GM21423 (cell line): ENCODE results near the gene PPP1R9A.

Experiments used
- ATAC-seq: cut with Tn5 transposase; IDR thresholded peaks from one replicate; pipeline ENCODE4 v1.9.1; 2021; ENCODE audit warnings: mild to moderate bottlenecking, moderate library complexity; ENCODE audit not compliant: unreplicated experiment

Gene PPP1R9A

DNA sequence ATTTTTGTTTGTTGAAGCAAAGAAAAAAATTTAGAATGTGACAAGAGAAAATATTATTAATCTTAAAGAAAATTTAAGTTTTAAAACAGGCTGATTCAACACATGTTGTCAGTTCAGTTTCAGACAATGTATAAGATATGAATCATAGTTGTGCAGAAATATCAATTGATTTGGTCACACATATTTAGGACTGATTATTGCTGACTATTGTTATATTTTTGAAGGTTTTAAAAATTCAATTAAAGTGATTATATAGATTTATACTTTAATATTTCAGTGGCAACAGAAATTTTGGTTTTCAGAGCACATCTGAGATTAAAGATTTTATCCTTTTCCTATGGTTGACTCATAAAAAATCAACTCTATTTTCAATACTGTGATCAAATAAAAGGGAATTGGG is 284.4 kb downstream of the PPP1R9A start:
- ATAC-seq = no peak

DNA sequence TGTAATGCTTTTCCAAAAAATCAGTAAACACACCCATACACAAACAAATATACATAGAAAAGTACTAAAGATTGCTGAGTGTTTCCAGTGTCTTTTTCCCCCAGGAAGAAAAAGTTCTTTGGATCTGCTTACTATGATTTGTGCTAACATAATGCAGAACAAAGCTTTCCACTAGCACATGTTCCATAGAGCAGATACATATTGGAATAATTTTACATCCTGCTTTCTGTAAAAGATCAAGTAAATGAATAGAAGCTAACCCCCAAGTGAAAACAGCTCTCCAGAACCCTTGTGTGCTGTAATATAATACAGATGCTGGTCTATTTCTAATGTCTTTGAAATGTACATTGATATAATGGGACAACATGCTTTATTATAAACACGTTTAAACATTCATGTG is 291.5 kb downstream of the PPP1R9A start:
- no peak for ATAC-seq

DNA sequence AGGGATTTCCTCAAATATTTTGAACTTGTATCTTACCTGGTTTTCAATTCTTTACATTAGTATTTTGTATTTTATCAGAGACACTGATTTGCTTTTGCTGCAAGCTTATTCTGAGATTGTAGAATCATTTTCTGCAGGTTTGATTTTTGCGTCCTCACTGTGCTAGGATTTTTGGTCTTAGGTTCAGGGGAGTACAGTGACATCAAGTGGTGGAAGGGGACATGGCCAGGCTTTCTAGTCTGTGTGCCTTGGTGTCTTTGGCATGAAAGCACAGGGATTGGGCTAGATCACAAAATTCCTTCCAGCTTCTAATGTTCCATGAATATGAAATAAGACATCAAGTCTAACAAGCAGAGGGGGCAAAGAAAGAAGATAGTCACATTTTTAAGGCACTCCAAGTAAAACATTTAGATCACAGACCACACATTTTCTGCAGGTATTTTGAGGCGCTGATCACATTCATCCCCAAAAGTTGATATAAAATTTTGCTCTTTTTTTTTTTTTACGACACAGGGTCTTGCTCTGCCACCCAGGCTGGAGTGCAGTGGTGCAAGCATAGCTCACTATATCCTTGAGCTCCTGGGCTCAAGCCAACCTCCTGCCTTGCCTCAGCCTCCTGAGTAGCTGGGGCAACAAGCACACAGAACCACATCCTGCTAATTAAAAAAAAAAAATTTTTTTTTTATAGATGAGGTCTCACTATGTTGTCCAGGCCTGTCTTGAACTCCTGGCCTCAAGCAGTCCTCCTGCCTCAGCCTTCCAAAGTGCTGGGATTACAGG is 292.6 kb downstream of the PPP1R9A start:
- no peak for ATAC-seq

DNA sequence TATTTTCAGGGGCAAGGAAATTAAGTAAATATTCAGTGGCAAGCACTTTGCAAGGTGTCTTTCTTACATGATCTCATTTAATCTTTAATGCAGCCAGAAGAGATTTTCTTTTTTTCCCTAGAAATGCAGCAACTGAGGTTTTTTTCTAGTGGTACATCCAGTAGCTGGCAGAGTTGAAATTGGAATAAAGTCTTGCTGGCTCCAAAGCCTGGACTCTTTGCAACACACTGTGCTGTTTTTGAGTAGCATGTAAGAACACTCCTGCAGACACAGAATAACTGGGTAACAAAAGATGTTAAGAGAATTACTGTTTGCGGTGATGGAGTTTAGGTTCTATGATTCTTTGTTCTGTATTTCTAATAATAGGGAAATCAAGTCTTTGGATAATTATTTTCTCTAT is 293.3 kb downstream of the PPP1R9A start:
- no peak for ATAC-seq

DNA sequence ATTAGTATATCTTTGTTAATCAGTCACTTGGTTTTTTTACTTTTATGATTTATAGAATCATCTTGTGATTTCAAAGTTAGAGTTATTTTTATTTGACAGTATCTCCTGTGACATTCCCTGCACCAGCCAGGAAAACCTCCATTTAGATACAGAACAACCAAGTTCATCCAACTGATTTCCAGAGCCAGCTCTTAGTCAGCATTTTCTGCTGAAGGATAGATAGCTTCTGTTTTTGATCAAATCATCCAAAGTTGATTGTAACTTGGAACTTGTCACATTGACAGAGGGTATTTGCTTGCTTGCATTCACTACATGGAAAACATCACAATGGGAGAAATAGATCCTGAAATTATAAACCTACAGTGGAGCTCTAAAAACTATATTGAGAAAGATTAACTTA is 294.3 kb downstream of the PPP1R9A start:
- ATAC-seq = no peak

DNA sequence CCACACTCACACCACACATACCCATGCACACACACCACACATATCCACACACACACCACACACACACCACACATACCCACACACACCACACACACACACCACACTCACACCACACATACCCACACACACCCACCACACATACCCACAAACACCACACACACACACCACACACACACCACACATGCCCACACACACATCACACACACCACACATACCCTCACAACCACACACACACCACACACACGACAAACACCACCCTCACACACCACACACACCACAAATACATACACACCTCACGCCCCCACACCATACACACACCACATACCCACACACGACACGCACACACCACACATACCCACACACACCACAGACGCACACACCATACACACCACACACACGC is 297.2 kb downstream of the PPP1R9A start:
- no peak for ATAC-seq

DNA sequence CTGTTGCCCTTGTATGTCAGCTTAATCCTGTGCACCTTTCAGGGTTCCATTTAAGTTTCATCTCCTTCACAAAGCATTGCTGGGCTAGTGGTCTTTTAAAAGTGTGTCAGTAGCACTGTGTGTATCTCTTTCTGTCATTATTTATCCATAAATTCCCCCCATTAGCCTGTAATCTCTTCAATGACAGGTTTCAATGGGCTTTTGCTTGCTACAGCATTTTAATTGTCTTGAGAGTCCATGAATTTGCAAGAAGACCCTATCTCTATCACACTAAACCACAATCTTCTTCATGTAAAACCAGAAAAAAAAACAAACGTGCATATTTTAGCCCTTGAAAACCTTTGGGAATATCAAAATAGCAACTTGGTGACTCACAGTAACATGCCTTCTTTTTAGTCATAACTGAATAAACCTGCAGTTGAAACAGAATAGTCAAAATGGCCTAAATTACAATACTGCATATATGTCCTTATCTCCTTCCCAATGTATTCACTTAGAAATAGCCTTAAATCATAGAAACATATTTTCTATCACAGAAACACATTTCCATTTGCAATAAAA is 298.4 kb downstream of the PPP1R9A start:
- no peak for ATAC-seq

DNA sequence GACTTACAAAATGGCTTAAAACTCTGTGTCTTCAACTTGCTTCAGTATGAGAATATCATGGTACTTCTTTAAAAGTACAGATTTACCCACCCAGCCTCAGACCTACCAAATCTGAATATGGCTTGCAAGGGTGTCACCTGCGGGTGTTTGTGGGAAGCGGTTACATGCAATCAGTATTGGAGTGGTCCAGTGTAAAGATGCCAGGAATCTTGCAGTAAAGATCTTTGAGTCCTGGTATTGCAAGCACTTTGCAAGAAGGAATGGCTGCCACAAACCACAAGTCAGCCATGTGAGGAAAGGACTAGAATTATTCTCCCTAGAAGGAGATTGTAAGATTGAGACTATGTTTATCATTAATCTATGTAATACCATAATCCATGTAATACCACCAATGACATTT is 301.9 kb downstream of the PPP1R9A start:
- no peak for ATAC-seq

DNA sequence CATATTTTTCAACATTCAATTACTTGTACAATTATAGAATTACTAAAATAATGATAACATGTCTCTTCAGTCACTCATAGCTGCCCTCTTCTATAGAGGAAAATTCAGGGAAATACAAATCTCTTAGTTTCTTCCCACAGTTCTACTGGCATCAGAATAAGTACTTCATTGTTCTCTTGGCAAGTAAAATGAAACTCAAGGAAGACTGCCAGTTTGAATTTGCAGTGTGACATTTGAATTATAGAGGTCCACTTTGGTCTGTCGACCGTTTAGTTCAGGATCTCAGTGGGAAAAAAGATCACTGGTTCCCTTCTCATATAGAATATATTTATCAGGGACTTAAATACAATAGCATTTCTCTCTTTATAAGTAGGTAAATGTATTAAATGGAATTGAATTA is 302.4 kb downstream of the PPP1R9A start:
- ATAC-seq = no peak

DNA sequence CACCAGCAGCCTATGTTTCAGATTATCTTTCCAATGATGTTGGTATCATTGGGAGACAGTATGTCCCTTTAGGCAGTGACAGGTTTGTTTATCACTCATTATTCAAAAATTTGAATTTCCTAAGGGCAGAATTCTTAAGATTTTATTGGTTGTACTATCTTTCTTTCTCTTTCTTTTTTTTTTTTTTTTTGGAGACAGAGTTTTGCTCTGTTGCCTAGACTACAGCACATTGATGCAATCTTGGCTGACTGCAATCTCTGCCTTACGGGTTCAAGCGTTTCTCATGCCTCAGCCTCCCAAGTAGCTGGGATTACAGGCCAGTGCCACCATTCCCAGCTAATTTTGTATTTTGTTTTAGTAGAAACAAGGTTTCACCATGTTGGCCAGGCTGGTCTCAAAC is 305.8 kb downstream of the PPP1R9A start:
- ATAC-seq = no peak

DNA sequence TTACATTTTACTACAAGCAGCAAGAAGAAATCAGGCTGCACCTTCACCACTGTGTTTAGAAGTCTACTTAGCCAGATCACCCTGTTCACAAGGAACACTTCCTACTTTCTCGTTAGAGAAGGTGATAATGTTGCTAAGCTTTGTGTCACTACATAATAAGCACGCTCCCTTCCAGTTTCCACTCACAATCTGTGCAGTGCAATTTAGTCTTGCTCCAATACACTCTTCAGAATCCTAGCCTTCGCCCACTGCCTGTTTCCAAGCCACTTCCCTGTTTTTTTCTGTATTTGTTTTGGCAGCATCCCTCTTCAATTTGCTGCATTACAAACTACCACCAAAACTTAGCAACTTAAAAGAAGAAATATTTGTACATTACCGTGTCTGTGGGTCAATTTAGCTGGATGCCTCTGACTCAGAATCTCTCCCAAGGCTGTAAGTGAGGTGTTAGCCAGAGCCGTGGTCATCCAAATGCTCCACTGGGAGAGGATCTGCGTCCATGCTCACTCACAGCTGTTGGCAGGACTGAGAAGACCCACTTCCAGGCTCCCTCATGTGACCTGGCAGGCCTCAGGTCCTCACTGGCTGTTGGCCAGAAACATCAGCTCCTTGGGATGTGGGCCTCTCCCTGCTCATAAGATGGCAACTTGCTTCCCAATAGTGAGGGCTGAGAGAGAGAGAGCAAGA is 306.6 kb downstream of the PPP1R9A start:
- no peak for ATAC-seq

DNA sequence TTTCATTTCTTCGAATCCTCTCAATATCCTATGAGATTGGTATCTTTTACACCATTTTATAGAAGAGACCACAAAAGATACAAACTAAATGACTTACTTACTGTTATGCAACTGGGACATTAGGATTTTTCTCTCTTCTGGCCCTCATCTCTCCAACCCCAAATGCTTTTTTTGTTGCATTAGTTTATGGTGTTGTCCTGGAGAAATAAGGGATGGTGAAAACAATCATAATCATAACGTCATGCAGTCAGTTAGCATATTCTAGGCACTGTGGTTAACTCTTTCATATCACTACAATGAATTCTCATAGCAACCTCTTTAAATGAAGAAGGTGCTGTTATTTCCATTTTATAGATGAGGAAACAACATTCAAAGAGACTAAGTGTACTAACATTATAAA is 312.3 kb downstream of the PPP1R9A start:
- no peak for ATAC-seq

DNA sequence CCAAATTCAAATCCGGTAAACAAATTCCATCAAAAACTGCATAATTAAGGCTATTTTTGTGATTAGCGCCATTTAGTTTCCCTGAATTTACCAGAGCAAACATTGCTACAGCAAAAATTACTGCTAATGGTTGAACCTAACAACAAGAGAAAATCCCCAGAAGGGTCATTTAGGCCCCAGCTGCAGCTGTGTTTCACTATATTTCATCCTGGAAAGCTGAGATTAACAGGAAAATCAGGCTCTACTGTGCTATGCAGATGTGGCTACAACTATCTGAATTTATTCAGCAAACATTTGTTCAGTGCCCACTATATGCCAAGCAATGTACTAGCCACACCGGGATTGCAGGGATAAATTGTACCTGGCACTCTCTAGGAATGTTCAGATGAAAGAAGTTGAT is 312.9 kb downstream of the PPP1R9A start:
- no peak for ATAC-seq

DNA sequence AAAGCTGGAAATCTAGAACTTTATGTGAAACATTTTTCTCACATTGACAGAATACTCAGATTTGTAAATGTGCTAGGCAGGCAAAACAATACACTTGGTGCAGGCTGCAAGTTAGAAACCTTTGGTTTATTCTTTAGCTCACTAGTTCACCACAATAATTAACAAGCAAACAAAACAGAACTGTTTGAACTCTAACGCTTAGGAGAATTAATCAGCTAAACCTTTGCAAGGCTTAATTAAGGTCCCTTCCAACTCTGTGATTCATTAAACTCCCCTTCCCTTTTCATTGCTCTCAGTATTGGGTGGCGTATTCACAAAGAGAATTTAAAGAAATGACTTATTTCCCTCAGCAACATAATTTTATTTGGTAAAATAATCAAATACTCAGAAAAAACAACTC is 317.9 kb downstream of the PPP1R9A start:
- ATAC-seq = no peak

DNA sequence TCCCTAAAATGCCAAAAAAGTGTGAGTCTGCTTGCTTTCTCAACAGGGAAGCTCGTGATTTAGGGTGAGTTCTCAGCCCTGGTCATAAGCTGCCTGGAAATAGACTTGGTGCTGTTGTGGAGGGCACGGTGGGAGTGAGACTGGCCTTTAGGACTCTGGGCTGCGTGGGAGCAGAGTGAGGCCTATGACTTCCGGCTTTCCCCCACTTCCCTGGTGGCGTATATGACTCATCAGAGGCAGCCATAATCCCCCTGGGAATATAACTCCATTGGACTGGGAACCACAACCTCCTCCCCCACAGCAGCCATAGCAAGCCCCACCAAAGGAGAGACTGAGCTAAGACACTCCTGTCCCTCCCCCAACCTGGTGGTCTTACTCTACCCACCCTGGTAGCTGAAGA is 321.9 kb downstream of the PPP1R9A start:
- ATAC-seq = no peak

DNA sequence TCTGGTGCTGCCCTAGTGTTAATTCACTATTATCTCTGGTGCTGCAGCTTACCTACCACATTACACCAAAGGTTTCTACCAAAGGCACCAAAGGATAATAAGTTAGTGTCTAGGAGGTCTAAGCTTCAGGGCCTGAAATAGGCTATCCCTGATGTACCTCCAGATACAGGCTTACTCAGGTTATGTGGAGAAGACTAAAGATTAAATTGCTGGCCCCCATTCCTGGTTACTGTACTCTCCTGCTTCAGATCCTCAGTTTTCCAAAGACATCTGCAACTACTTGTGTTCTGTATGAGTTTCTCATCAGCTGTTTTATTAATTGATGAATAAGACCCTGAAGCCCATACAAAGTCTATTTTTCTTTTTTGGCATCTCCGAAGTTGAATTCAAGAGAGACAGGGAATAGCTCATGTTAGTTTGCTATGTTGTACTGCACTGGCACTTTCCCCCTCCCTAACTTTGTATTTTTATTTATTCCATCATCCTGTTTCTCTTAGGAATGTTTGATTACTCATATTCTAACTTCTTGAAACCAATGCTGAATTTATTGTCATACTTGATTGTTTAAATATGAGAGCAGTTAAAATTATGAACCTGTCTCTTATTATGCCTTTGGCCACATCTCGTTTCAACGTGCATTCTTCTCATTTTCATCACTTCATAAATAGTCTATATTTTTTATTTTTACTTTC is 331.0 kb downstream of the PPP1R9A start:
- no peak for ATAC-seq

DNA sequence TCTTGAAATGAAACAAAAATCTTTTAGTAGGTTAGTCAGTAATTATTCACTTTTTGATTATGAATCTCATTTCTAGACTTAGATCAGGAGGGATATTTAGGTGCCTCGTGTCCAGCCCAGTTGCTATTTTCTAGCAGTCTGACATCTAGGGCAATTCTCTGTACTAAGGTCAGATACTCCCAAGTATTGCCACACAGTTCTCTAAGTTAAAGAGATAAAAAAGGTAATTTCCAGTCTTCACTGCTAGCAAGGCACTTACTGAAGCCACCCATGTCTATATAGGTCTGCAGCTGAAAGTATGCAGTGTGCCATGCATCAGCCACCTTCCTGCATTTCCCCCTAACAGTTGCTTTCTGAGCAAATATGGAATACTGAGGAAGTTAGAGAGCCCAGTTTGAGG is 333.5 kb downstream of the PPP1R9A start:
- no peak for ATAC-seq

DNA sequence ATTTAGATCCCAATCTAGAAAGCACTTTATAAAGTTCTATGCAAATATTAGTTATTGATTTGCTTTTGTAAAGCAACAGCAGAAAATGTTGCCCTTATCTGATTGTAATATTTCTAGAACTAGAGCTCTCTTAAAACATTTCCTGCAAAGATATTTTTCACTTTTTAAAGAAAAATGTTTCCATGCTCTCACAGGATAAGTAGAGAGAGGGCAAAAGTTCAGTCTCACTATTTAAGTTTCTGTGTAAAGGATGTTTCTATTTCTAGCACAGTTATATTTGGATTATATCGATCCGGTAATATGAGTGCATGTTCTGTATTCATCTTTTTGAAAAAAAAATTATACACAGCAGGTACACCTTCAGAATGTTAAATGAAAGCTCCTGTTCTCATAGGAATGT is 334.9 kb downstream of the PPP1R9A start:
- ATAC-seq = no peak

DNA sequence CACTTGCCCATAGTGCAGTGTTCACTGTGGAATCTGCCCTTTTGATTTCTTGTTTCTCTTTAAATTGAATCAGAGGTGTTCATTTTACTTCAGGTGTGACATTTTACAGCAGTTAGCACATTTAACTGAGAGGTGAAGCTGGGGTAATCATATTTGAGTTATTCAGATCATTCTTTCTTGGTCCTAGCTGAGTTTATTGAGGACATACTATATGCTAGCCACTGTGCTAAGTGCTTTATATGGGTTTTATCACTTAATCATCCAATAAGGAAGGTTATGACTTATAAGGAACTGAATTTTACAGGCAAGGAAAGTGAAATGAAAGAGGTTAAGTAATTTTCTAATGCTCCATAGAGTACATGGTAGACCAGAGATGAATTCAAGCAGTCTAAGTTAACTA is 337.2 kb downstream of the PPP1R9A start:
- ATAC-seq = no peak

DNA sequence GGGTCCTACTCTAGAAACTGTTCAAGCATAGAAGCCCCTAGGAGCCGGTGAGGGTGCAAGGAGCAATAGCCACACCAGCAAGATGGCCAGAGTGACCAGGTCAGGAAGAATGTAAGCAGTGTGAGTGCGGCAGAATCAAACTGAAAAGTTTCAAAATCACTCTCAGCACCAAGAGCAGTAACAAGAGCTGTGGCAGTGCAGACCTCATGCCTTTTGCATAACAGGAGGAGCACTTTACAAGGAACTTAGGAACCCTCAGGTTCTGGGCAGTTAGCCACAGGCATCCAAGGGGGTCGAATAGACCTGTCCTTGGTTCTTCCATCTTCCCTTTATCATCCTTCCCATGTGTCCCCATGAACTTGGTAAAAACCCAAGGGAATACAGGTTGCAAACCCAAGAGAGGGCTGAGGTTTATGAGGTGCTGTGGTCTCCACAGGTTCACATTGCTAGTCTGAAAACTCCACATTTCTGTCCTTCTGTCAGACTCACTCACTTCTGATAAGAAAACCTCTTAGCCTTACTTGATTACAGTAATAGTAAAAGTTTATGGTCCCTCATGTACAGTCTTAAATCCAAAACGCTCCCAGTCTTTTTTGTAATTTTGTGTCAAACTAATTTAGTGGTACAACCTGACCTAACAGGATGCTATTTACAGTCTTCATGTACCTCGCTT is 338.6 kb downstream of the PPP1R9A start:
- ATAC-seq = no peak

DNA sequence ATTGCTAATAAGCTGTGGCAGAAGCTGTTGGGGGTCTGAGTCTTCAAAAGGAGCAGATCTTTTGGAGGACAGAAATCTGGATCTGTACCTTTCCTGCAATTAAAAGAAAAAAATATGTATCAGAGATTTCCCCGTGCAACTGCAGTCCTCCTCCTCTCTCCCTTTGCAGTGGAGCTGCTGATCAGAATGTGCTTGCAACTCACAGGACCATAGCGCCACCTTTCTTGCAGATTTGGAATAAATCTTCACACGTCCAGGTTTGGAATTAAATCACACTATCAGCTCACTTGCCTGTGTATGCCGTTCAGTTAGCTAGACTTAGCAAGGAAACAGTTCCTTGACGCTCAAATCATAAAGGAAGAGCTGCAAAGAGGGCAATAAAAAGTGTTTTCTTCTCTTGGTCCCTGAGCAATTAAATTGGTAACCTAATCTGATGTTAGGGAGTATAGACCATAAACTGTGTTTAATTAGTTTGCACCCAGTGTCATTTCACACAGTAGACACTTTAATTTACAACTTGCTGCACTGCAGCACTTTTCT is 339.5 kb downstream of the PPP1R9A start:
- no peak for ATAC-seq
